Activated T-cell treated with anti-CD3 and anti-CD28 coated beads, Interleukin-2, amount 50 U/mL, for 48 hours (primary cell): Measurements from ENCODE around the gene MYBPC2.
A peak's percentile ranks its signal among the peaks of the same experiment; 100 is the strongest.

Source experiments
- DNase-seq, 2 experiments: peaks; one replicate each; pipeline ENCODE4 v3.0.0-alpha.2; 2020

The MYBPC2 gene

GRCh38 chr19:50410109-50410508 lies 22.6 kb upstream of the MYBPC2 start:
- no peak for DNase-seq

GRCh38 chr19:50412419-50412818 lies 20.3 kb upstream of the MYBPC2 start:
- no peak for DNase-seq

- no peak for DNase-seq
Observed at GRCh38 chr19:50413096-50413495, 19.6 kb upstream of the MYBPC2 start.

GRCh38 chr19:50413531-50413930 lies 19.2 kb upstream of the MYBPC2 start:
- DNase-seq, result no peak

- peak; percentile 86 to 89 for DNase-seq
Observed at GRCh38 chr19:50414864-50415660, 17.6 kb upstream of the MYBPC2 start.

GRCh38 chr19:50415661-50416033 lies 17.0 kb upstream of the MYBPC2 start:
- no peak for DNase-seq

- DNase-seq, result no peak
Observed at GRCh38 chr19:50416034-50416977, 16.4 kb upstream of the MYBPC2 start.

GRCh38 chr19:50417111-50418081 lies 15.3 kb upstream of the MYBPC2 start:
- DNase-seq, result no peak

- DNase-seq, result no peak
Observed at GRCh38 chr19:50418176-50419021, 14.3 kb upstream of the MYBPC2 start, which contains the start of gene SPIB. Gene SPIB, plus strand, starts transcription at chr19:50418938. Its CDS starts 25 bp downstream, at chr19:50418963.

- no peak for DNase-seq
Observed at GRCh38 chr19:50419022-50419579, 13.6 kb upstream of the MYBPC2 start.

- DNase-seq, result no peak
Observed at GRCh38 chr19:50419580-50420035, 13.1 kb upstream of the MYBPC2 start.

GRCh38 chr19:50420127-50420526 lies 12.6 kb upstream of the MYBPC2 start:
- no peak for DNase-seq

GRCh38 chr19:50420808-50421207 lies 11.9 kb upstream of the MYBPC2 start:
- DNase-seq, result no peak

- DNase-seq, result no peak
Observed at GRCh38 chr19:50422397-50423278, 10.1 kb upstream of the MYBPC2 start.

GRCh38 chr19:50423279-50424113 lies 9.2 kb upstream of the MYBPC2 start:
- DNase-seq, result no peak

- DNase-seq, result no peak
Observed at GRCh38 chr19:50425581-50425980, 7.1 kb upstream of the MYBPC2 start.

GRCh38 chr19:50427318-50427925 lies 5.3 kb upstream of the MYBPC2 start:
- no peak for DNase-seq

GRCh38 chr19:50427997-50428425 lies 4.7 kb upstream of the MYBPC2 start:
- no peak for DNase-seq
